PC-9 (cell line): ENCODE results near the gene ZSWIM3. TPM values are rescaled to one million over a fixed set of nuclear protein-coding genes. Genes with fewer than 3 reads are reported as not detected.

Source experiments
- BruUV-seq: library from RNA; stranded (reverse); fragments of 400-500 nt; replicated peaks from 2 replicates; lab custom pipeline; 2021; lab: Mats Ljungman, UMichigan
- CTCF ChIA-PET: fragments of 300-600 bp; sonication (Branson Sonifier 250); formaldehyde crosslinking; loops from one replicate; lab custom pipeline; 2022; ENCODE audit warnings: antibody characterized with exemption; lab: Charles Lee
- POLR2A ChIA-PET: fragments of 300-600 bp; sonication (Branson Sonifier 250); formaldehyde crosslinking; loops from one replicate; lab custom pipeline; 2022; ENCODE audit warnings: antibody characterized with exemption; ENCODE audit not compliant: unreplicated experiment; lab: Charles Lee
- DNase-seq, 2 experiments: peaks; one replicate each; pipeline versions ENCODE4 v3.0.0 to v3.0.0-alpha.2; 2015 to 2022; ENCODE audit warnings: mixed read lengths in 1 of 2
- H2AFZ ChIP-seq: fragments of 200-600 bp; sonication (generic); 2 replicates; pipeline ENCODE4 v1.8.1; 2017; ENCODE audit warnings: antibody characterized with exemption
- H3F3A ChIP-seq: fragments of 200-600 bp; sonication (generic); 2 replicates; pipeline ENCODE4 v1.8.1; 2017; ENCODE audit warnings: antibody characterized with exemption, mild to moderate bottlenecking, low read depth; ENCODE audit not compliant: insufficient read depth
- H3K27ac ChIP-seq: fragments of 200-600 bp; sonication (generic); 2 replicates; pipeline ENCODE4 v1.6.1; 2016; ENCODE audit warnings: mixed run types
- H3K27me3 ChIP-seq: fragments of 200-600 bp; sonication (generic); 2 replicates; pipeline ENCODE4 v1.6.1; 2016; ENCODE audit warnings: low read depth, mixed run types; ENCODE audit not compliant: insufficient read depth
- H3K36me3 ChIP-seq: fragments of 200-600 bp; sonication (generic); 2 replicates; pipeline ENCODE4 v1.6.1; 2016; ENCODE audit warnings: low read depth, mixed run types
- H3K4me1 ChIP-seq: fragments of 200-600 bp; sonication (generic); replicated peaks from 2 replicates; pipeline ENCODE4 v1.6.1; 2016; ENCODE audit warnings: mixed run types; ENCODE audit not compliant: insufficient read depth
- H3K4me2 ChIP-seq: fragments of 200-600 bp; sonication (generic); 2 replicates; pipeline ENCODE4 v1.6.1; 2017; ENCODE audit warnings: mixed run types
- H3K4me3 ChIP-seq: fragments of 200-600 bp; sonication (generic); 2 replicates; pipeline ENCODE4 v1.6.1; 2016; ENCODE audit warnings: mixed run types
- H3K79me2 ChIP-seq: fragments of 200-600 bp; sonication (generic); 2 replicates; pipeline ENCODE4 v1.6.1; 2017; ENCODE audit warnings: low read depth, mixed run types
- H3K9me2 ChIP-seq: fragments of 200-600 bp; sonication (generic); 2 replicates; pipeline ENCODE4 v1.8.1; 2017; ENCODE audit warnings: mild to moderate bottlenecking; ENCODE audit not compliant: insufficient read depth
- H3K9me3 ChIP-seq: fragments of 200-600 bp; sonication (generic); 2 replicates; pipeline ENCODE4 v1.8.1; 2016; ENCODE audit warnings: low read depth; ENCODE audit not compliant: insufficient read depth
- H4K20me1 ChIP-seq: fragments of 200-600 bp; sonication (generic); 2 replicates; pipeline ENCODE4 v1.8.1; 2017; ENCODE audit not compliant: insufficient read depth
- EZH2 ChIP-seq: fragments of 200-600 bp; sonication (generic); IDR thresholded peaks from 2 replicates; pipeline ENCODE4 v1.8.0; 2017; ENCODE audit warnings: antibody characterized with exemption, low read depth
- intact Hi-C: fragments of 100-400 bp; cut with micrococcal nuclease; formaldehyde crosslinking; loops from one replicate; pipeline ENCODE4 v1.10.0; 2022; ENCODE audit not compliant: unreplicated experiment
- total RNA-seq: library from RNA; stranded (reverse); gene quantifications from 2 replicates; pipeline ENCODE4 v1.2.3, GENCODE V29; 2021
- TF ChIP-seq, protein P1 (sequence below): fragments of 200-600 bp; sonication (generic); conservative IDR thresholded peaks from 2 replicates; pipeline ENCODE4 v1.6.1; 2017; ENCODE audit warnings: mixed run types, antibody characterized with exemption, mild to moderate bottlenecking, moderate library complexity

The ZSWIM3 gene
- total RNA-seq, 1 experiment from 2014 or later = 2.7 TPM

DNA sequence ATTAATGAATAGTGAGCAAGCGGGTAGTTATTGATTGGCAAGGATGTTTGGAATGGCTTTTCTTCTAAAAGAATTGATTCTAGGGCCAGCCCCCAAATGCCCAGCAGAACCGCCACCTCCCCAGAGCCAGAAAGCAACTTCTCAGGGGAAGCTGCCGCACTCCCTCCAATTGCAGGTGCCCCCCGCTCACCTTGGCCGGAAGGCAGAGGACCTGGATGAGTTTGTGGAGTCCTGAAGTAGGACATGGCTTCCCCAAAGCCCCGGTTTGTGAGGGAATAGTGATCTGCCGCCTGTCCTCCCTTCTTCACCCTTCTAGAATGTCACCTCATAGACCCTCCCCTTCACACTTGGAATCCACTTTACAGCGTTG, 29.9 kb downstream of the ZSWIM3 start, which contains the start of gene SPATA25:
SPATA25 (minus strand) TSS at position 277 of the 370 bp plus-strand sequence; CDS start at position 245, 32 bp downstream.
- no peak for TF ChIP-seq EZH2
- TF ChIP-seq, protein P1, sequence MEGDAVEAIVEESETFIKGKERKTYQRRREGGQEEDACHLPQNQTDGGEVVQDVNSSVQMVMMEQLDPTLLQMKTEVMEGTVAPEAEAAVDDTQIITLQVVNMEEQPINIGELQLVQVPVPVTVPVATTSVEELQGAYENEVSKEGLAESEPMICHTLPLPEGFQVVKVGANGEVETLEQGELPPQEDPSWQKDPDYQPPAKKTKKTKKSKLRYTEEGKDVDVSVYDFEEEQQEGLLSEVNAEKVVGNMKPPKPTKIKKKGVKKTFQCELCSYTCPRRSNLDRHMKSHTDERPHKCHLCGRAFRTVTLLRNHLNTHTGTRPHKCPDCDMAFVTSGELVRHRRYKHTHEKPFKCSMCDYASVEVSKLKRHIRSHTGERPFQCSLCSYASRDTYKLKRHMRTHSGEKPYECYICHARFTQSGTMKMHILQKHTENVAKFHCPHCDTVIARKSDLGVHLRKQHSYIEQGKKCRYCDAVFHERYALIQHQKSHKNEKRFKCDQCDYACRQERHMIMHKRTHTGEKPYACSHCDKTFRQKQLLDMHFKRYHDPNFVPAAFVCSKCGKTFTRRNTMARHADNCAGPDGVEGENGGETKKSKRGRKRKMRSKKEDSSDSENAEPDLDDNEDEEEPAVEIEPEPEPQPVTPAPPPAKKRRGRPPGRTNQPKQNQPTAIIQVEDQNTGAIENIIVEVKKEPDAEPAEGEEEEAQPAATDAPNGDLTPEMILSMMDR = no peak
- Histone ChIP-seq H4K20me1 (no peaks in the 10 kb centered on the region), H3K9me2 (no peaks in the 10 kb centered on the region), H3F3A (peaks cover 49% of the 10 kb centered on the region), H3K27ac (no peak within 1 kb of the TSS), H3K4me1 (peaks cover 34% of the 10 kb centered on the region), H3K79me2 (peaks cover 28% of the 10 kb centered on the region), H3K9me3 (no peaks in the 10 kb centered on the region), H3K27me3 (no peaks in the 10 kb centered on the region), H3K36me3 (peaks cover 12% of the 10 kb centered on the region), H2AFZ (no peak within 1 kb of the TSS), H3K4me2 (no peak within 1 kb of the TSS), H3K4me3 (no peak within 1 kb of the TSS)
- no TSS peak for BruUV-seq
- ChIA-PET CTCF (no interaction called here), POLR2A (no interaction called here)
- DNase-seq = no peak
- intact Hi-C loops = no loop called here

DNA sequence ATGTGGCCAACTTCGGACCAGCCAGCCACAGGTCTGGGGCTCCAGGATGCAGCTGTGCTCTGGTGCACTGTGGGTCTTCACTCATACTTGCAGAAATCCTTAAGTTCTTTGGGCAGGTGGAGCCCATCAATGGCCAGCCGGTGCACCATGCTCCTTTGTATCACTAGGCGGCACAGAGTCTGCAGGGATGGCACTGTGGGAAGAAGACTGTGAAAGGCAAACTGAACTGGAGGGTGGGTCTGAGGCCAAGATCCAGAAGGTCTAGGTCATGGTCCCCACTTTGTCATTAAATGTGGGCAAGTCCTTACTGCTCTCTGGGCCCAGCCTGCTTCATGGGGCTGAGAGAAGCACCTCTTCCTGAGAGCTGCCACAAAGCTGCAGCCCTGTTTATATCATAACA, 31.3 kb downstream of the ZSWIM3 start:
- intact Hi-C loops = no loop called here
- no TSS peak for BruUV-seq
- Histone ChIP-seq H2AFZ (no peak overlapping the region), H3K79me2 (peaks cover 15% of the 10 kb centered on the region; the same call in 1 of the 2 replicates), H3K4me3 (no peak overlapping the region), H3K4me2 (no peak overlapping the region), H3K9me3 (no peaks in the 10 kb centered on the region), H4K20me1 (no peaks in the 10 kb centered on the region), H3F3A (peaks cover 42% of the 10 kb centered on the region), H3K9me2 (no peaks in the 10 kb centered on the region), H3K27me3 (no peaks in the 10 kb centered on the region), H3K4me1 (peaks cover 35% of the 10 kb centered on the region), H3K36me3 (peaks cover 7% of the 10 kb centered on the region; the same call in 1 of the 2 replicates), H3K27ac (no peak overlapping the region)
- TF ChIP-seq, protein P1 = no peak
- TF ChIP-seq EZH2 = no peak
- ChIA-PET CTCF (interaction anchor here (0.5 kb wide), 1 partner anchor 47 kb away, joined by 7 read pairs; no protein-coding TSS in a partner anchor), POLR2A (no interaction called here)
- DNase-seq = no peak

DNA sequence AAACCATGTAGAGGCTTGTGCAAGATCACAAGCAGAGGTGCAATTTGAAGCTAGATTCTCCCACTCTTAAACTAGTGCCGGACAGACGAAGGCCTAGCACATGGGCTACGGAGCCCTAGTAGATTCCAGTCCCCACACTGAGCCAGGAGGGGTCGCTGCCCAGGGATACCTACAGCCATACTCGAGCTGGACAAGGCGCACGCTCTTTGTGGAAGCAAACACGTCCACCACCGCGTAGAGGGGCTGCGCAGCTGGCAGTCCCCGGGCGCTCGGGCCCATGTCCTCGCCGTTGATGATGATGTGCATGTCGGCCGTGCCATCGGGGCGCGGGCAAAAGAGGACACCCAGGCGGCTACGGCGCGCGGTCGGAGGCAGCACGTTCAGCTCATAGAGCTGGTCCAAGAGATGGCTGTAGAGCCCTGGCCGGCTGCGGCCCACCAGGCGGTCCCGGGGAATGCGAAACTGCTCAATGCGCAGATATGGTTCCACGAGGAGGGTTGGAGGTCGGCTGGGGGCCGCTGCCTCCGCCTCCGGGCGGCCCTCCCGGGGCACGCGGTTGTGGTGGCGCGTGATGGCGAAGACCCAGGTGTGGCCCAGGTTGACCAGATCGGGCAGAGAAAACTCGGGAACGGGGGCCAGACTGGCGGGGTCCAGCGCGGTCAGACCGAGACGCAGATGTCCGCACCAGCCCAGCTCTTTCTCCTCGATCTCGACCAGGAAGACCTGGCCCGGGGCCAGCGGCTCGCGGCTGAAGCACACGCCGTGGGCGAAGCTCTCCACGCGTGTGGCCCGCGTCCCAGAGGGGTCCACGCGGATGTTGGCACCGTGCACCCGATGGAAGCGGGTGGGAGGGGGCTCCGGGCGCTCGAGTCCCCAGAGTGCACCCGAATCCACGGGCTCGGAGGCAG, 32.9 kb downstream of the ZSWIM3 start:
- H3K79me2 ChIP-seq = peaks cover 15% of the 10 kb centered on the region
- H3K4me2 ChIP-seq = peak overlapping the region; percentile 98
- H3K27me3 ChIP-seq = no peaks in the 10 kb centered on the region
- ChIA-PET POLR2A (interaction anchor here (0.6 kb wide), 2 partner anchors 71 to 103 kb away, joined by 5 to 11 read pairs; no protein-coding TSS in a partner anchor), CTCF (interaction anchor here (1.0 kb wide), 1 partner anchor 14 kb away, joined by 3 read pairs; no protein-coding TSS in a partner anchor)
- DNase-seq = no peak
- intact Hi-C loops = loop anchor here (5.0 kb wide), 1 partner anchor 73 kb away; no protein-coding TSS in a partner anchor
- no peaks in the 10 kb centered on the region for H3K9me3 ChIP-seq
- H3K36me3 ChIP-seq = peaks cover 12% of the 10 kb centered on the region; the same call in 1 of the 2 replicates
- H3K27ac ChIP-seq = no peak overlapping the region
- no peaks in the 10 kb centered on the region for H3K9me2 ChIP-seq
- peaks cover 21% of the 10 kb centered on the region for H3K4me1 ChIP-seq
- peak overlapping the region; percentile 82 for H3K4me3 ChIP-seq
- no peaks in the 10 kb centered on the region for H4K20me1 ChIP-seq
- H3F3A ChIP-seq = peaks cover 44% of the 10 kb centered on the region
- H2AFZ ChIP-seq = peak overlapping the region; percentile 99
- no TSS peak for BruUV-seq
- TF ChIP-seq, protein P1 = no peak
- no peak for TF ChIP-seq EZH2
